ENCODE data around the gene CCDC154.

DNA sequence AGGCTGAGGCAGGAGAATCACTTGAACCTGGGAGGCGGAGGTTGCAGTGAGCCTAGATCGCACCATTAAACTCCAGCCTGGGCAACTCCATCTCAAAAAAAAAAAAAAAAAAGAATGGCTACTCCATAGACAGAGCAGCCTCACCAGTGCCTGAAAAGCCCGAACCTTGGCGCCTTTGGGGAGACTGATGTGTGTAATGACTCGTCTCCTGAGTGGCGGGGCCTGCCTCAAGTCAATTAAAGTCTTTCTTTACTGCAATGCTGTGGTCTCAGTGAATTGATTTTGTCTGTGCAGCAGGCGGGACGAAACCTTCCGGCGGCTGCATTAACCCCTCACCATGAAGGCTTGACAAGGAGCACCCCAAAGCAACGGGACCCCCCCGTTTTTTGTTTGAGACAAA is 20.3 kb downstream of the CCDC154 start:
- TF ChIP-seq, protein P1, sequence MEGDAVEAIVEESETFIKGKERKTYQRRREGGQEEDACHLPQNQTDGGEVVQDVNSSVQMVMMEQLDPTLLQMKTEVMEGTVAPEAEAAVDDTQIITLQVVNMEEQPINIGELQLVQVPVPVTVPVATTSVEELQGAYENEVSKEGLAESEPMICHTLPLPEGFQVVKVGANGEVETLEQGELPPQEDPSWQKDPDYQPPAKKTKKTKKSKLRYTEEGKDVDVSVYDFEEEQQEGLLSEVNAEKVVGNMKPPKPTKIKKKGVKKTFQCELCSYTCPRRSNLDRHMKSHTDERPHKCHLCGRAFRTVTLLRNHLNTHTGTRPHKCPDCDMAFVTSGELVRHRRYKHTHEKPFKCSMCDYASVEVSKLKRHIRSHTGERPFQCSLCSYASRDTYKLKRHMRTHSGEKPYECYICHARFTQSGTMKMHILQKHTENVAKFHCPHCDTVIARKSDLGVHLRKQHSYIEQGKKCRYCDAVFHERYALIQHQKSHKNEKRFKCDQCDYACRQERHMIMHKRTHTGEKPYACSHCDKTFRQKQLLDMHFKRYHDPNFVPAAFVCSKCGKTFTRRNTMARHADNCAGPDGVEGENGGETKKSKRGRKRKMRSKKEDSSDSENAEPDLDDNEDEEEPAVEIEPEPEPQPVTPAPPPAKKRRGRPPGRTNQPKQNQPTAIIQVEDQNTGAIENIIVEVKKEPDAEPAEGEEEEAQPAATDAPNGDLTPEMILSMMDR (conservative IDR thresholded peaks at IDR 0.05; ENCODE audit: low read depth in 2 of 2) = no peak
- TF ChIP-seq, protein P2, sequence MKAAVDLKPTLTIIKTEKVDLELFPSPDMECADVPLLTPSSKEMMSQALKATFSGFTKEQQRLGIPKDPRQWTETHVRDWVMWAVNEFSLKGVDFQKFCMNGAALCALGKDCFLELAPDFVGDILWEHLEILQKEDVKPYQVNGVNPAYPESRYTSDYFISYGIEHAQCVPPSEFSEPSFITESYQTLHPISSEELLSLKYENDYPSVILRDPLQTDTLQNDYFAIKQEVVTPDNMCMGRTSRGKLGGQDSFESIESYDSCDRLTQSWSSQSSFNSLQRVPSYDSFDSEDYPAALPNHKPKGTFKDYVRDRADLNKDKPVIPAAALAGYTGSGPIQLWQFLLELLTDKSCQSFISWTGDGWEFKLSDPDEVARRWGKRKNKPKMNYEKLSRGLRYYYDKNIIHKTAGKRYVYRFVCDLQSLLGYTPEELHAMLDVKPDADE (IDR thresholded peaks at IDR 0.05) = no peak
- TF ChIP-seq CREB1 (CRISPR knock-in tag; IDR thresholded peaks at IDR 0.05; ENCODE audit: low read depth) = no peak
- TF ChIP-seq POLR2AphosphoS5 (IDR thresholded peaks at IDR 0.05; ENCODE audit: low read depth) = no peak
- TF ChIP-seq EZH2 (IDR thresholded peaks at IDR 0.05; ENCODE audit: low read depth, unreplicated experiment) = no peak

Data from GM23338 (cell line).